Urothelium cell line (cell line): ENCODE data around the gene PRKAG2.
A peak's percentile ranks its signal among the peaks of the same experiment; 100 is the strongest.

Source experiments
- DNase-seq: peaks from one replicate; pipeline ENCODE4 v3.0.0; 2011; ENCODE audit warnings: low spot score, mixed read lengths
- FAIRE-seq: peaks from 2 replicates; lab custom pipeline; 2011; peaks lifted over from hg19 to GRCh38; lab: Jason Lieb, UNC

The PRKAG2 gene

DNA sequence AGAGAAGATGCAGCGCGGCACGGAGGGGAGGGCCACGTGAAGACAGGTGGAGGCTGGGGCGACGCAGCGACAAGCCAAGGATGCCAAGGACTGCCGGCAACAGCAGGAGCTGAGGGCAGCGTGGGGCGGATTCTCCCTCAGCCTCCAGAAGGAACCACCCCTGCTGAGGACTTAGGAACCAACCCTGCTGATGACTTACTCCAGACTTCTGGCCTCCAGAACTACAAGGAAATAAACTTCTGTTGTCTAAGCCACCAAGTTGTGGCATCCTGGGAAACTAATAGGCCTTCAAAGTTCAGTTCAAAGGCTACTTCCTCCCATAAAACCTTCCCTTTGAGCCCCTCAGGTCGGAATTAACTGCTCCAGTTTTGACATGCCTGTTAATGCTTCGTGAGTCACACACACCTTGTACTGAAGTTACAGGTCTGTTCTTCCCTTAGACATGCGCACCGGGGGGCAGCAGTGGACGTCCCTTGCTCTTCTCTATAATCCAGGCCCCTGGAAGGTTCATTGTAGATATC is 268.8 kb downstream of the PRKAG2 start:
- FAIRE-seq = no peak
- DNase-seq = no peak

DNA sequence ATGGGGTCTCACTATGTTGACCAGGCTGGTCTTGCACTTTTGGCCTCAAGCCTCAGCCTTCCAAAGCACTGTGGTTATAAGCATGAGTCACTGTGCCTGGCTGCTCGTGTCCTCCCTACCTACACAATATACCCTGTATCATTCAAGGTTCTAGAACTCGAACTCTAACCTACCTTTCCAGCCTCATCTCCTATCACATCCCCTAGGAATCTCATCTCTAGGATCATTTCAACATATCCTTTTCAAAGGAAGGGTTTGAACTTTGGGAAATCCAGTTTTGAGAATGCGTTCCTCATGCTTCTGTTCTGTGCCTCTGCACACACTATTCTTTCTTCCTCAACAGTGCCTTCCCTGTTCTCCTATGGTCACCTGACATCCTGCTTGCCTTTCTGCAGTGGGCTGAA is 269.4 kb downstream of the PRKAG2 start:
- FAIRE-seq = no peak

DNA sequence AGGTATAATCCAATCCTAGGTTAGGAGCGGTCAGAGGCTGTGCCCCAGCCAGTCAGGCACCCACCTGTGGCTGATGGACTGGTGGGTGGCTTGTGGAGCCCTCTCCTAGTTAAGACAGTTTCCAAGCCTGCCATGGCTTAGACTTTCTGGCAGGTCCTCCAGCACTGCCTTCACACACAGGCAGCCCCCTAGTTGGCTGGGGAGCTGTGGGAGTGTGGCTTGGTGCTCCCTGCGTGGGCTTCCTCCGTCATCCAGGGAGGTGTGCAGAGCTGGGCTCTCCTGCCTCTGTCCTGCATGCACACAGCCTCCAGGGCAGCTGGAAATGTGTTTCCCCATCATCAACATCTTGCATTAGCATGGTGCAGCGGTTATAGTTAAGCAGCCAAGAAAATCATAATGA is 273.0 kb downstream of the PRKAG2 start:
- no peak for DNase-seq
- no peak for FAIRE-seq

More for the DNA sequence above, 269.4 kb downstream of the PRKAG2 start:
- no peak for DNase-seq

DNA sequence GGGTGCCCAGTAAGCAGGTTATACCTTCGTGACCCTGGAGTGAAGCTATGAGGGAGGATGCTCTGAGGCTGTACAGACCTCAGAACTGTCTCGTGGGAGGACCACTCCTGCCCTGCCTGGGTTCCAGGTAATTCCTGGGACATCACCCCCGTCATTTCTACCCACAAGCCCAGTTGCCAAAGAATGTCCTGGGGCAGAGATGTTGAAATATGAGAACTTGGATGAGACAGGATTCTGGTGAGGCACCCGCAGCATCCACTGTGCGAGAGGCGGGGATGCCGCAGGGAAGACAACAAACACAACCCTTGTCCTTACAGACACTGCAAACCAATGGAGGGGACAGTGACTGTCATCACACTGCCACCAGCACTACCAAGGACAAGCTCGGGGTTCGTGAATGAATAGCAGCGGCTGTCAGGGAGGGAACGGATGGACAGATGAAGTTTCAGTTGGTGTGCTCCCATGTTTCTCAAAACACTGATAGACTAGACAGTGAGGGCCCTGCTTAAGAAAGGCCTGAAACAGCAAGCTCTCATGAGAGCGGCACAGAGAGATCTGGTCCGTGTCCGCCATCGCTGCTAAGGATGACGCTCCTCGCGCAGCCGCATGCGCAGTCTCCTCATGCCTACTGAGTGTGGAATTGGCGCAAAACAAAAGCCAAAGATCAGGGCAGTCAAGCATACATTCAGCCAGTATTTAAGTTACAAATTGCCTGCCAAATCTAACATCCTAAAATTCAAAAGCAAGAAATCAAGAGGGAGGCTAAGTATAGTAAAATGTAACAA is 275.2 kb downstream of the PRKAG2 start:
- FAIRE-seq (no peak), DNase-seq (no peak)

DNA sequence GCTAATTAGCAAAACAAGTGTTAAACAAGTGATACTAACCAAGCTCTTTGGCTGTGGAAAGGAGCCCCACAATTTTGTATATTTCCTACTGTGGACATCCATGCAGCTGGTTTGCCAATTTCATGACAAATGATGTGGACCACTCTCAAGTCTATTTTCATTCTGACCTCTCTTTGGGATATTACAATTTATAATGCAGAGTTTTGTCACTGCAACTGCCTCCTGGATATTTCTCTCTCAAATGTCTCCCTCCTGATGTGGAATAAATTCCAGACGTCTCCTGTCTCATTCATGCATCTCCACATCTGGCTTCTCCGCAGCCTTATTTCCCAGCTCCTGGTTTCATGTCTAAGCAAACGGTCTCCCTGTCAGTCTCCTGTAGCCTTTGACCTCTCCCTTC is 276.6 kb downstream of the PRKAG2 start:
- DNase-seq (no peak), FAIRE-seq (no peak)

DNA sequence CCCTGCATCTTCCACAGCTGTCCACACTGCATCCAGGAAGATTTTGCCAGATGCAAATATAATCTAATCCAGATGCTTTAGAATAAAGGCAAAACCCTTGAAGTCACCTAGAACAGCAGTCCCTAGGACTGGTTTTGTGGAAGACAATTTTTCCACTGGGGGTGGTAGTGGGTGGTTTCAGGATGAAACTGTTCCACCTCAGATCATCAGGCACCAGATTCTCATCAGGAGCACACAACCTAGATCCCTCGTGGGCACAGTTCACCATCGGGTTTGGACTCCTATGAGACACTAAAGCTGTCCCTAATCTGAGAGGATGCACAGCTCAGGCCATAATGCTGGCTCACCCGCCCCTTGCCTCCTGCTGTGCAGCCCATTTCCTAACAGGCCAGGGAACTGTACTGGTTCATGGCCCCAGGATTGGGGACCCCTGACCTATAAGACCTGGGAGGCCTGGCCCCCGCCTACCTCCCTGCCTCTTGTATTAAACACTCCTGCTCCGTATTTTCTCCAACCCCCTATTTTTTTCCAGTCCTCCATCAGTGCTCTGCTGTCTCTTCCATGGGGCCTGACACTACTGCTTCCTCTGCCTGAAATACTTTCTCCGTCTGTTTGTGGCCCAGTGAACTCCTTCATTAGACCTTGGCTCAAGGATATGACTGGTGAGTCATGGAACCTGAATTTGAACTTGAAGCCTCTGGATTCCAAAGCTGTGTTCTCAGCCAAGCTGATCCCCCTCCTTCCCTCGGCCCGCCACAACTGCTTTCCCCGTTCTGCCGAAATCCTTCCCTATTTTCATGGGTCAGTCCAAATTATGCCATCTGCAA is 277.3 kb downstream of the PRKAG2 start:
- FAIRE-seq = no peak
- DNase-seq = peak; percentile 62

DNA sequence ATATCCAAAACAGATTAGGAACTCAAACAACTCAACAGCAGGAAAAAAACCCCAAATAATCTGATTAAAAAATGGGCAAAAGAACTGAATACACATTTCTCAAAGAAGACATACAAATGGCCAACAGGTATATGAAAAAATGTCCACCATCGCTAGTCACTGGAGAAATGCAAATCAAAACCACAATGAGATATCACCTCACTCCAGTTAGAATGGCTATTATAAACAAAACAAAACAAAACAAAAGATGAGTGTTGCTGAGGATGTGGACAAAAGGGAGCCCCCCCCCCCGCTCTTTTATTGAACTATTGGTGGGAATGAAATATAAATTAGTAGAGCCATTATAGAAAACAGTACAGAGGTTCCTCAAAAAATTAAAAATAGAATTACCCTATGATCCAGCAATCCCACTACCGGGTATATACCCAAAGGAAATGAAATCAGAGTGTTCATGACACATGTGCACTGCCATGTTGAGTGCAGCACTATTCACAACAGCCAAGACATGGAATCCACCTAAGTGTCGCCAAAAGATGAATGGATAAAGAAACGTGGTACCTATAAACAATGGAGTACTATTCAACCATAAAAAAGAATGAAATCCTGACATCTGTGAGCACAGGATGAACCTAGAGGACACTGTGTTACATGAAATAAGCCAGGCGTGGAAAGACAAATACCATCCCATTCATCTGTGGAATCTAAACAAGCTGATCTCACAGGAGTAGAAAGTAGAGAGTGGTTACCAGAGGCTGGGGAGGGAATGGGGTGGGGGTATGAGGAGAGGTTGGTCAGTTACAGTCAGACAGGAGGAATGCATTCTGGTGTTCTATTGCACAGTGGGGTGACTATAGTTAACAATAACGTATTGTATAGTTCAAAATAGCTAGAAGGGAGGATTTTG is 279.1 kb downstream of the PRKAG2 start:
- FAIRE-seq (no peak), DNase-seq (peak; percentile 33)

DNA sequence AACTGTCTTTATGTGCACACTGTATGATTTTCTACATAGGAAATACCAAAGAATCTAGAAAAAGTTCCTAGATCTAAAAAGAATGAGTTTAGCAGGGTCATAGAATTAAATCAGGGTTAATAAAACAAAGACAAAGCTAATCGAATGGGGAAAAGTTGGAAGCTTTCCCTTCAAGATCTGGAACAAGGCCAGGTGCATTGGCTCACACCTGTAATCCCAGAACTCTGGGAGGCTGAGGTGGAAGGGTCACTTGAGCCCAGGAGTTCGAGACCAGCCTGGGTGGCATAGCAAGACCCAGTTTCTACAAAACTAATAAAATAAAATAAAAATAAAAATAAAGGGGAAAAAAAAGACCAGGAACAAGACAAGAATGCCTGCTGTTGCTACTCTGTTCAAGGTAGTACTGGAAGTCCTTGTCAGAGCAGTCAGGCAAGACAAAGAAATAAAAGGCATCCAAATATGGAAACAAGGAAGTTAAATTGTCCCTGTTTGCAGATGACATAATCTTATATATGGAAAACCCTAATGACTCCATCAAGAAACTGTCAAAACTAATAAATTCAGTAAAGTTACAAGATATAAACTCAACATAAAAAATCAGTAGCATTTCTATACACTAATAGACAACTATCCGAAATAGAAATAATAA is 281.1 kb downstream of the PRKAG2 start:
- DNase-seq (no peak), FAIRE-seq (no peak)

DNA sequence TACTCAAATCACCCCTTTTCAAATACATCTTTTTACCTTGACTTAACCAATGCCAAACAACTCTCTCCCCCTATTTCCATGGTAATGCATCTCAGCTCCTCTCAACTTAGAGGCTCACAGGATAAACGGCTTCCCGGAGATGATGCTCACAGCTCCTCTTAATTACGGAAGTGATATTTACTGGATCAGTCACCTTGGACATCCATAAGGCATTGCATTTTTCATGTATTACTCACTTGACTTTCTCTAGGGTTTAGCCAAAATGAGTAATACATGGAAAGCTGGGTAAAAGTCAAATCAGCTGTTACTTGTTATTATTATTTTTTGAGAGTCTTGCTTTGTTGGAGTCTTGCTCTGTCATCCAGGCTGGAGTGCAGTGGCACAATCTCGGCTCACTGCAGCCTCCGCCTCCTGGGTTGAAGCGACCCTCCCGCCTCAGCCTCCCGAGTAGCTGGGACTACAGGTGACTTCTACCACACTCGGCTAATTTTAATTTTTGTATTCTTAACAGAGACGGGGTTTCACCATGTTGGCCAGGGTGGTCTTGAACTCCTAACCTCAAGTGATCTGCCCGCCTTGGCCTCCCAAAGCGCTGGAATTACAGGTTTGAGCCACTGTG is 283.9 kb downstream of the PRKAG2 start:
- FAIRE-seq = no peak
- peak; percentile 39 for DNase-seq

DNA sequence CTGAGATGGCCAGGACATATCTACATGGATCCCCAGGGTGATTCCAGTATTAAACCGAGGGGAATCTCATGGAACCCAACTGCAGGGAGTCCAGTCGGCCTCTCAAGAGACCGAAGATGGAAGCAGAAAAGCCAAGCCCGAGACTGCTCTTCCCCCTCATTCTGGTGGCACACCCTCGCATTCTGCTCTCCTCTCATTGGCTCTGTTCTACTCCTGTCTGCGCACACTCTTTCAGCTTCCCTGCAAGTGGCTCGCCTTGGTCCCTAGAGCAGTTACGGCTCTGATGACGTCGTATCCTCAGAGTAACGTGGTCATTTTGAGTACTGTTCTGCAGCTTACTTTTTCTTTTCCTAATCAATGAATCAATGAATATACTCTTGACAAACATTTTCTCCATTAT is 284.6 kb downstream of the PRKAG2 start:
- no peak for DNase-seq
- no peak for FAIRE-seq

DNA sequence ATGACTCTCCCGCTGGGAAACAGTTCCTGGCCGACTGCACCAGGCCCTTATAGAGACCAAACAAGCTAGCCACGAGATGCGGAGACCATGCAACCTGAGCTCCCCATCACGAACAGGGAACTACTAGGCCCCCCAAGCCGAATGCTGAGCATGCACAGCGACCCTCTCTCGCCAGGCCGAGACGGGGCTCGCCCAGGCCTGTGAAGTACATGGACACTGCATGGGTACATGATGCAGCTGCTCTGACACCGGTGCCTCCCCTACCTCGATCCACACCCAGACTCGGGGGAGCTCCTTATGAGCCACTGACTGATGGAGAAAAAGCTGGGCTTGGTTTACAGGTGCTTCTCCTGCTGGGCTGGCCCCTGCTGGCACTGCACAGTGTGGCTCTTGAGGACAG is 285.0 kb downstream of the PRKAG2 start:
- FAIRE-seq (no peak), DNase-seq (no peak)

DNA sequence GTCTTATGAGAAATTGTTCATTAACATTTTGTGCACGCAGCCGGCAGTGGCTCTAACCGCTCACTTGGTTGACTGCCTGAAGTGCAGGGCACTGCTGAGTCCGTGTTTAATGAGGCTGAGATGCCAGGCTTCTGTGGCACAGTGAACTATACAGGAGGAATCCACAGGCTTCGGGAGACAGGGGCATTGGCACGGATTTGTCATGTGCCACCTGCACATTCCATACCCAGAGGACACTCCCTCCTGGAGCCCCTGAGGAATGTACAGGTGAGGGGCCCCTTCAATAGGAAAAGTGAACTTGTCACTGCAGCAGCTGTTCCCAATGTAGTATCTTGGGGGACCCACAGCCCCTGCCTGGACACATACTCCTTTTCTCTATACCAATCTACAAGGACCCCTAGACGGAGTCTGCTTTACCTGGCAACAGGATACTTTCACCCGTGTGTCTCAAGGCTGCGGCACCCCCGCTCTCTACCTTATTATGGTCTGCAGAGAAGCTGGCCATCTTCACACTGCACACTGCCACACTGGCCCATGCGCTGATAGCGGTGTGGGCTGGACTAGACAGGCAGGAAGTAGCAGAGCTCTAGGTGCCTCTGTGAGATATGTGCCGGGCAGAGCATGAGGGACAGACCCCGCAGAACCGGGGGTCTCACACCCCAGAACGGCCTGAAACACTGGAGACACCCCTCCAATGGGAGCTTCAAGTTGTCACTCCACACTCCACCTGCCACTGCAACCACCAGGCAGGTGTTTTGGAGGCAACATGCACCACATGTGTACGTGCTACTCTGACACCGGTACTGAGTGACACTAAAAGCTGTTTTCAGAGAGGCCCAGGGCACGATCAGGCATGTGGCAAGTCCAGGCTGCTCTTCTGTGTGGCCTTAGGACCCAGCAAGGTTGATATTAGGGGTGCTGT is 285.8 kb downstream of the PRKAG2 start:
- FAIRE-seq = no peak
- DNase-seq = no peak

DNA sequence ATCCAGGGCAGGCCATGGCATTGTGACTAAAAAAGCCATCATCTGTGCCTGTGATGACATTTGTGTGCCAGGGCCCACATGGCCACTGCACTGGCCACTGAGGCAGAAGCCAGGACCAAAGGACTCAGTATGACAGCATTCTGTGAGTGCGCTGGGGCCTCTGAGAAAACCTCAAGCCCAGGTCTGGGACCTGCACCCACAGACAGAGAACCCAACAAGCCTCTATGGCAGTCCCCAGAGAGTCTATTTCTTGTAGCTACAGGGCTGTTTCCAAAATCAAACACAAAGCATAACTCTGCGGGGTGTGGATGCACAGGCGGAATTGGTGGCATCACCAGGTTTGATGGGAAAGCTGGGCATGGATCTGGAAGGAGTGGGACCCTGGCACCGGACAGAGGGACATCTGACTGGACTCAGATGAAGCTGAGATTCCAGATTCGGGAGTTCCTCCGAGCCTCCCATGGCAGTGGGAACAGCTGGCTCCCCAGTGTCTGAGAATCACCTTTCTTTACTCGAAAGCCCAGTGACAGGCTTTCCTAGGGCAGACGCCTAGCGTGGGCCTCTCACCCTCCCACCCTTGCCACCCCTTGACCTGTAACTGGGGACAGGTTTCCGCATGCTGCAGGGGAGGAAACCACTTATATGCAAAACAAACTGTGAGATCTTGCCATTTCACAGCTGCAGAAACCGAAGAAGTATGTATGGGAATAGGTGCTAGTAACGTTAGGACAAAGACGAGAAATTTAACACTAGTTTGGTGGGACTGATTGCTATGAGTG is 286.7 kb downstream of the PRKAG2 start:
- DNase-seq (no peak), FAIRE-seq (no peak)

DNA sequence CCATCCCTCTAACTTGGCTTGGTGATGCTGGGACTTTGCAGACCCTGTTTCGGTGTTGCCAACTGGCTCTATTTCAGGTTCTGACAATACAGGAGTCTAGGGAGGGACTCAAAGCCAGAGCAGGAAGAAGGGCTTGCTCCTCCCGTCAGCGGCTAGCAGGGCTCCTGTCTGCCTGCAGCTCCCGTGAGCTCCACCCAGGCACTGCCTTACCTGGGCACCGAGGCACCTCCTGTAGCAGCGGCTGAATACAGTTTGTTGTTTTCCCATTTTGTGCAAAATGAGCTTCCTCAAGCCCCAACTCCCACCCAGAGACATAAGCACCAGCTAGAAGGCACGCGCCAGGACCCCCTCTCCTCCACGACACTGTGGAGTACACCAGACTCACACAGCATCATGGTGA is 287.9 kb downstream of the PRKAG2 start:
- DNase-seq (no peak), FAIRE-seq (no peak)

DNA sequence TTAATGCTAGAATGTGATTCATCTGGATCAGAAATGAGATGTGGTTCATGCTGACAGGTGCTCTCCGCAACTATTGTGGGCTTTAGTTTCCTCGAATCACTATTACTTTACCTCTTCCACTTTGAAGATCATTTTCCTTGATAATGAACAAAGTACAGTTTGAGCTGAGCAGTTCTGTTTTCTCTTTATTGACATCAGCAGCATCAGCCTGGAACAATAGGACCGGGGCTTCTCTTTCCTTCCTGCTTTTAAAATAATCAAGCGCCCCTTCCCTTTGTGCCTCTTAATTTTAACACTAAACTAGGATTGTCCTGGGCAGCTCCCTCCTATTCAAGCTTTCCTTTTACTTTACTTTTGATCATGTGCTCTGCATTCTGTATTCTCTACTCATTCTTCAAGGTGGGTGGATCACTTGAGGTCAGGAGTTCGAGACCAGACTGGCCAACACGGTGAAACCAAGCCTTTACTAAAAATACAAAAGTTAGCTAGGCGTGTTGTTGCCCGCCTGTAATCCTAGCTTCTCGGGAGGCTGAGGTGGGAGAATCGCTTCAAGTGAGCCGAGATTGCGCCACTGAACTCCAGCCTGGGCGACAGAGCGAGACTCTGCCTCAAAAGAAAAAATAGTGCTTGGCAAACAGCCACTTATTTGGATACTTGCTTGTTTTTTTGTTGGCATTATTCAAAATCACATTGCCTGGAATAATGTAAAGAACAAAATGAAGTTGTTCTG is 290.2 kb downstream of the PRKAG2 start:
- FAIRE-seq (no peak), DNase-seq (no peak)

DNA sequence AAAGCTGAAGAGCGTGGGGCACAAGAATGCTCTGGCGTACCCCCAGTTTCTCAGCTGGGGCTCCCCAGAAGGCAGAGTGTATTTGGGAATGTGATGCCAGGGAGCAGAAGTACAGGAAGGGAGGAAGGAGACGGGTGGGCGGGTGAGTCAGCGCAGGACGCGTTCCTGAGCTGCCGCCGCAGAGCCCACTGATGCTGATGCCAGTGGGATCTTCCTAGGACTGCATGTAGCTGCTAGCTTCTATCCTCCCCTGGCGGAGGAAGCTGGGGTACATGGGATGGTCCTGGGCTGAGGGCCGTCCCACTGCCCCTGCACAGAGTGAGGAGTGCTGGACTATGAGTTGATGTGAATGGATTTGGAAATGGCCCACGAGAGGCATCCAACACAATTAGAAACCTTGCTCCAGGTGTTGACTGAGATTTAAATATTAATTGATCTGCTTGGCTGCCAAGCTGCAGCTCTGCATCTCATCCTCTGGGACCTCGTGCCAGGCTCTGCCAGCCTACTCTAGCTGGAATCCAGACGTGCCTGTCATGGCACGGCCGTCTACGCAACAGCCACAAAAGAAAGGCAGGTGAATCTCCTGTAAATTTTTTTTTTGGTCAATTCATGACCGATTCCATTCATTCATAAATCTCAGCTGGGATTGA is 291.0 kb downstream of the PRKAG2 start:
- DNase-seq = no peak
- FAIRE-seq = no peak

DNA sequence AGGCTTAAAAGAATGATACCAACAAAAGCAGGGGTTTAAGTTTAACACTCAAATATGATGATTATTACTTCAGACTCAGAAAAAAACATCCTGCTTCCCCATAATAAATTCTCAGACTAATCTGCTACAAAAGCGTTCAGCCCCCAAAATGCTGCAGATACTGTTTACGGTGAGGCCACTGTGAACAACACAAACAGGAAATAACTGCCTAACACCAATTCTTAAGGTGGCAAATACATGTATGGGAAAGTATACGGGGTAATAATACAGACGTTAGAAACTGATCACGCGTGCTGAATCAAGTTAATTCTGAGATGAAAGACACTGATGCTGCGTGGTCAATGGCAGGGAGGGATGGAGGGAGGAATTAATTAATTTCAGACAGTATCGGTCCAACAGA is 295.2 kb downstream of the PRKAG2 start:
- no peak for FAIRE-seq
- no peak for DNase-seq
